GM19328 (cell line): ENCODE data around the gene ATP10D.
"Not testable (repeated sequence)": the region's sequence is repeated elsewhere in the genome, so short reads cannot be mapped to it uniquely, and the experiment has no call there.

ENCODE experiments used
- ATAC-seq: cut with Tn5 transposase; IDR thresholded peaks from one replicate; pipeline ENCODE4 v1.9.1; 2021; ENCODE audit warnings: mild to moderate bottlenecking, moderate library complexity; ENCODE audit not compliant: unreplicated experiment

Gene ATP10D

GRCh38 chr4:47534772-47535171 lies 49.7 kb downstream of the ATP10D start:
- no peak for ATAC-seq

DNA sequence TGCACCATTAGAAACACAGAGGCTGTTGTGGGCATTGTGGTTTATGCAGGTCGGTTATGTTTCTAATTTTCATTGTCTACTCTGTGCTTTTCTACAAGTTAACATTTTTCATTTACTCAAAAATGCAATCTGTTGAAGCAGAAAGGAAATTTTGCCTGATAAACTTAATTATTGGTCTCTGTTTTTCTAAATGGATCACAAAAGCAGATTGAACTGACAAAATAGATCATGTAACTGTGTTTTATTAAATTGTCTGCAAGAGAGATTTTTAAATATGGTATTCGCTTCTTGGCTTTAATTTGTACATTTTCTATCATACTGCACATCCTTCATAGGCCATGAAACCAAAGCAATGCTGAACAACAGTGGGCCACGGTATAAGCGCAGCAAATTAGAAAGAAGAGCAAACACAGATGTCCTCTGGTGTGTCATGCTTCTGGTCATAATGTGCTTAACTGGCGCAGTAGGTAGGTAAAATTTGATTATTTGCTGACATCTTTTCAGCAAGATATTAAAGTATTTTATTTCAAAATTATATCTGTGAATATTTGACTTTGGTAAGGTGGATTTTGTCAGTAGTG lies 50.6 kb downstream of the ATP10D start:
- no peak for ATAC-seq

- ATAC-seq, result no peak
Observed at GRCh38 chr4:47536966-47537365, 51.9 kb downstream of the ATP10D start.

DNA sequence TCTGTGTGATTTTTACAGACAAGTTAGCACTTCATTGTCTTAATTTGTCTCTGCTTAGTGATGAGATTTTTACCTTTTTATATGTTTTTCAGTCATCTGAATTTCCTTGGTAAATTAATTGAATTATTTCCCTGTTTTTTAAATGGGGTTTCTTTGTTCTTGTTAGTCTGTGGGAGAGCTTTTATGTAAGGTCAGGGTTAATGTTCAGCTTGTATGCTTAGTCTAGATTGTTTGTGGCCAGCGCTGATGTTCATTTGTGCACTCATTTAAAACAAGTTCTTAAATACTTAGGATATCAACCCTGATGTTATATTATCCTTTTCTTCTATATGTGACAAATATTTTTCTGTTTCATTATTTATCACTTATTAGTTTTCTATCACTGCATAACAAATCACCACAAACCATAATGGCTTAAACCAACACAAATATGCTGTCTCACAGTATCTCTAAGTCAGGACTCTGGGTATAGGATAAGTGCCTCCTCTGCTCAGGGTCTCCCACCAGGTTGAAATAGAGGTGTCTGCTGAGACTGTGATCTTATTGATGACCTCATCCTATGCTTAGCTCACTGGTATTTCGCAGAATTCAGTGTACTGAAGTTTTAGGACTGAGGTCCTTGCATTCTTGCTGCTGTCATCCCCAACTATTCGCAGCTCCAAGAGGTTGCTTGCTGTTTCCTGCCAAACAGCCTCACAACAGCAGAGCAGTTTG lies 53.2 kb downstream of the ATP10D start:
- ATAC-seq, result no peak

DNA sequence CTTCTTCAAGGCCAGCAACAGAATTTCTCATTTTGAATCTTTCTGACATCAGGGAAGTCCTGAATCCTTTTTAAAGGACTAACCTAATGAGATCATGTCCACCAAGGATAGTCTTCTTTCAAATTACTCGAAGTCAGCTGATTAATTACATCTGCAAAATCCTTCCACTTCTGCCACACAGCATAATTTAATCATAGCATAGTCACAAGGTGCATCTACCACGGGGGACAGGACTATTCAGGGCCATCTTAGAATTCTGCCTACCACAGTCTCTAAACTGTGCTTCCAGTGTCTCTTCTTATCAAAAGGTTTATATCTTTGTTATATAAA lies 53.7 kb downstream of the ATP10D start:
- no peak for ATAC-seq

DNA sequence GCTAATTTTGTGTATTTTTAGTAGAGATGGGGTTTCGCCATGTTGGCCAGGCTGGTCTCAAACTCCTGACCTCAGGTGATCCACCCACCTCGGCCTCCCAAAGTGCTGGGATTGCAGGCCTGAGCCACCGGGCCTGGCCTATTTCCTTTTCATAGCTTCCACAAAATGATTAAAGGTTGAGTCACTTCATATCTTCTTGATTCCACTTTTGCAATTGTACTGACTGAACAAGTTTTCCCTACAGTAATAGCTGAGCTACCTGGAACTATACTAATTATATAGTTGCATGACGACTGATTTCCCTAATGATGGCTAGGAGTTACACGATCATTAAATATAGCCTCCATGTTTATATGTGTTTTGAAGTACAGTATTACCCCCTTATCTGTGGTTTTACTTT lies 57.6 kb downstream of the ATP10D start:
- not testable (repeated sequence) for ATAC-seq

DNA sequence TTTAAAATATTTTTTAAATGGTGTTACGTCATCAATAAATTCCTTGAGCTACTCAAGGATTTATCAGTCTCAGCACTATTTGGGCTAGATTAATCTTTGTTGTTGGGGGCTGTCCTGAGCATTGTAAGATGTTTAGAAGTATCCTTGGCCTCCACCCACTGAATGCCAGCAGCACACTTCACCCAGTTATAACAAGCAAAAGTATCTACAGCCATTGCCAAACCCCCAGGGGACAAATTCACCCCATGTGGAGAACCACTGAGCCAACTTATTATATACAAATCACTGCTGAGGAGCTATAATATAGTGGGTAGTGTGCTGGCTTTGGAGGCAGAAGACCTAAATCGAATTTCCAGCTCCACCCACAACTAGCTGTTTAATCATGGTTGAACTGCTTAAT lies 58.3 kb downstream of the ATP10D start:
- no peak for ATAC-seq

GRCh38 chr4:47550357-47550756 lies 65.3 kb downstream of the ATP10D start:
- ATAC-seq, result not testable (repeated sequence)

GRCh38 chr4:47550899-47551548 lies 65.9 kb downstream of the ATP10D start:
- ATAC-seq, result no peak

DNA sequence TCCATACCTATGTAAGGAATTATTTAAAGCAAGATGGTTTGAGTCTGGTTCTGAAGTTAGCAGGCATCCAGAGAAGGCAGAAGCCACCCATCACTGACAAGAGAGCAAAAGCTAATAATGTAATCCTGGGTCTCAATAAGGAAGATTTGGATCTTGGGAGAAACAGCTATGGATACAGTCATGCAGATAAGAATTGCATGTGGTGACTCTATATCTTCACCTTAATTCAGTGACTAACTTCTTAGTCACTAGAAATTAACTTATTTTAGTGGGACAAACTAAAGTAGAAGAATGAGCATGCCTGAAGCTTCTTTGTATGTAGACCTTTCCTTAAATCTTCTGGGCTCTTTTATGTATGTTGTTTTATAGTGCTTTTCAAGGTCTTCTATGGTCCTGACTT lies 66.6 kb downstream of the ATP10D start:
- no peak for ATAC-seq

- no peak for ATAC-seq
Observed at GRCh38 chr4:47553329-47554125, 68.5 kb downstream of the ATP10D start.

DNA sequence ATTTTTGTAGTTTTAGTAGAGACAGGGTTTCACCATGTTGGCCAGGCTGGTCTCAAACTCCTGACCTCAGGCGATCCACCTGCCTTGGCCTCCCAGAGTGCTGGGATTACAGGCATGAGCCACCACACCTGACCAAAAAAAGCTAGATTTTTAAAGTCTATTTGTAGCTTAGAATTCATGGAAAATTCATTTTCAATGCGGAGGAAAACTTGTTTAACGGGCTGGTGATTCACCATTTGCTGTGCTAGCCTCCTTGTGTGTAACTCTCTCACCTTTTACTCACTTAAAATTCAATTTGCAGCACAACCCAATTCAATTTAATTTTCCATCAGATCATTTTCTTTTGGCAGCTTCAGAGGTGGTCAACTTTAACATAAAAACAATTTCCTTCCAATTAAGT lies 70.8 kb downstream of the ATP10D start:
- not testable (repeated sequence) for ATAC-seq

- ATAC-seq, result no peak
Observed at GRCh38 chr4:47557255-47557654, 72.2 kb downstream of the ATP10D start.

GRCh38 chr4:47560682-47561081 lies 75.6 kb downstream of the ATP10D start:
- ATAC-seq, result no peak

DNA sequence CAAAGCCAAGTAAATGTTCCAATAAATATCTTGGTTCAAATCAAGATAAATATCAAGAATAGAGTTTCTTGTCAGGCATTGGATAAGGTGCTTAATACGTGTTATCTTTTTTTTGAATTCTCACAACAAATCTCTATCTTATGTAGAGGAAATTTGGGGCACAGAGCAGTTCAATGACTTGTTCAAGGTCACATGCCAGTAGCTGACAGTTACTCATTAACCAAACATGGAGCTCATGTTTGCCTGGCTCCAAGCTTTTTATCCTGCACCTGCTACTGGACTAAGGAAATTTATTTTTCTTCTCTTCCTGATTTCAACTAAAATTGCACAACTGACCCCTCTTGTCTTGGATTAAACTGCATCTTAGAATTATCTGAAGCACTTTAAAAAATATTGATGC lies 76.3 kb downstream of the ATP10D start:
- no peak for ATAC-seq

- no peak for ATAC-seq
Observed at GRCh38 chr4:47562297-47562696, 77.2 kb downstream of the ATP10D start.

DNA sequence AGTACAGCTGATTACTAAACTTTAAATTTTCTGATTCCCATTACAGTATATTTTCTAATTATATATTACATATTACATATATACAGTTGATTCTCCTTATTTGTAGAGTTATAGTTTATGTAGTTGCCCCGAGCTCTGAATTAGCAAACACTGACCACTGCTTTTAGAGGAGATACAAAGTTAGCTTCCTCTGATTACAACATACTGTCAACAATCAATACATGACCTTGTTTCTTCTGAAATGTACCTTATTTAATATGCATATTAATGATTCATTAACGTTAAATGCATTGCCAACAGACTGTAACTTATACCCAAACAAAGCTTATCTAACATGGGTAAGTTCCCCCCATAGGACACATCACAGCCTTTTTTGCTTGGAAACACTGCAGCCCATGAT lies 81.5 kb downstream of the ATP10D start:
- ATAC-seq, result no peak

- ATAC-seq, result no peak
Observed at GRCh38 chr4:47566969-47567368, 81.9 kb downstream of the ATP10D start.

DNA sequence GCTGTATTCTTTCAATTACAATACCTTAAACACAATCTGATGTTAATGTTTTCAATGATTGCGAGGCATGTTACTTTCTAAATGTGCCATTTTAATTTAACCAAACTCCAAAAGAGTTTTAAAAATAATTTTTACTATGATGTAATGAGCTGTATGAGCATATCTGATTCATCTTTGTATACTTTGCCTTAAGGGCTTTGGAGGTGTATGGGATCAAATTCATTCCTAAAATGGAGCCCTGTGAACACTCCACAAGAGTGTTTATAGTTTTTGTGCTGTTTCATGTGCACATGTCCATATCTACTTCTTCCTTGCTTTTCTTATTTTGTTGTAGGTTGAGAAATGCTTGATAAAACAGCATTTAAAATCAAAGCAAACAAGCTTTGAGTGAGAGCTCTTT lies 82.4 kb downstream of the ATP10D start:
- ATAC-seq, result no peak

DNA sequence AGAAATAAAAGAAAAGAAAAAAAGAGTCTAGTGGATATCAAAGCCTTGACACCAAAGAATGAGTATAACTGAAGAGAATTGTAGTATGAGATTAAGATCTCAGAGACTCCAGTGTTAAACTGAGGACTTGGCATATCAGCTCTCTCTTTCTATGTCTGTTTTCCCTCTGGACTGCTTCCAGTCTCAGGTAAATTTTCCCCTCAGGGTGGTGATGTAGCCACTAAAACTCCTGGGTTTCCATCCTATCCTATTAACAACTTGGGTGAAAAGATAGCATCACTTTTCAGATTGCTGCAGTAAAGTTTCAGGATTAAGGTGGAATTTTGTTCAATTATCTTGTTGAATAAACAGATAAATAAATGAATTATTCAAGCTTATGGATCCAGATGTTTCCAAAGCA lies 85.7 kb downstream of the ATP10D start:
- ATAC-seq, result no peak

DNA sequence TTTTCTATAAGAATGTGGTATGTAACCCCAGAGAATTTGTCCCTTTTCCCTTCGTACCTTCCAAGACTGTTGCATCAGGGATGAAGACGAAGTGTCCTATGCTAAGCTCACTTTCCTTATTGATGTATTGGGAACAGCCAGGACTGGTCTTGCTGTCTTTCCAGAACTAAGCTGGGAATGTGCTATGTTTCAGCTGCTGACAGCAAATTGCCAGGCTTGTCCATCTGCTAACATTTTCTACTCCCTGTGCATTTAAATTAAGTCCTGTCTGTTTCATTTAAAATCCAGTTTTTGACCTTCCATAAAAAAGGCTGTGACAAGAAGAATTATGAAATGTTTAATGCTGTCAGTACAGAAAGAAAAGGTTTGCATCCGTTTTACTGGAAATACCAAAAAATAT lies 87.9 kb downstream of the ATP10D start:
- no peak for ATAC-seq
